HT-29 (cell line): ENCODE measurements around the gene LRRC2. TPM values are rescaled to one million over a fixed set of nuclear protein-coding genes. Genes with fewer than 3 reads are reported as not detected.
"Not testable (repeated sequence)": the region's sequence is repeated elsewhere in the genome, so short reads cannot be mapped to it uniquely, and the experiment has no call there.

ENCODE experiments used
- DNase-seq: peaks from one replicate; pipeline ENCODE4 v3.0.0-alpha.2; 2015; ENCODE audit warnings: low spot score
- total RNA-seq: library from RNA; depleted of rRNA; stranded (reverse); fragments of >200 nt; shearing (Covaris generic); gene quantifications from 2 replicates; pipeline ENCODE4 v1.2.3, GENCODE V29; 2014

LRRC2 gene
- total RNA-seq, 1 experiment from 2014 or later = 0.84 TPM

DNA sequence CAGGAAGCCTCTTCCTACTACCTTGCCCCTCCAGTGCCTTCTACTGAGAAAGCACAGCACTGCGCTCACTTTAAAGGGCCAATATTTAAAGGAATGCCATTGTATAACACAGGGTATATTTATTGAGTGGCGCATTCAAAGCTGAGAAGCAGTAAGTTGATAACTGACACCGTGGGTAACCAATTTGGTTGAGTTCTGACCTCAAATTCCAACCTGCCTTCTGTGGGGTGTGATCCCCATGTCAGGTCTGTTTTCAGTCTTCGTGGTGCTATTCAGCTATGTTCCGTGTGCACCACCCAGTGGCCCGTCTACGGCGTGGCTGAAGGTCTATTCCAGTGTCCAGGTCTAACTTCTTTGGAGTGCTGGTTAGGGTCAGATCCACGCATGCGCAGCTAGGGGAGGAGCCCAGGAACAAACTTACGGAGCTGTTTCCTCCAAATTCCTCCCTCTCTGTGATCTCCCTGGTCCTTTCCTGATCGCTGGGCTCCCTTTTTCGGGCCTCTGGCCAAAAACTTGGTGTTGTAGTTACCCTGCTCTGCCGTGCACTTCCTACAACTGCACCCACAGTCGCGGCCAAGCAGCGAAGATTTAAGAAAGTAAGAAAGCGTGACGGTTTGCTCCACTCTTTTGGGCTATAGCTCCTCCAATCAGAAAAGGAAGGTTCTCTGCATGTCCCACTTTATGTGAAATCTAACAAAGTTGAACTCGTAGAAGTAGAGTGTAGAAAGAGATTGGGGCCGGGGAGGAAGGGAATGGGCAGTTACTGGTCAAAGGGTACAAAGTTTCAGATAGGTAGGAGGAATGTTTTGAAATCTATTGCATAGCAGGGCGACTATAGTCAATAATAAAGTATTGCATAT lies 7.7 kb downstream of the LRRC2 start:
- DNase-seq = peak; percentile 83

DNA sequence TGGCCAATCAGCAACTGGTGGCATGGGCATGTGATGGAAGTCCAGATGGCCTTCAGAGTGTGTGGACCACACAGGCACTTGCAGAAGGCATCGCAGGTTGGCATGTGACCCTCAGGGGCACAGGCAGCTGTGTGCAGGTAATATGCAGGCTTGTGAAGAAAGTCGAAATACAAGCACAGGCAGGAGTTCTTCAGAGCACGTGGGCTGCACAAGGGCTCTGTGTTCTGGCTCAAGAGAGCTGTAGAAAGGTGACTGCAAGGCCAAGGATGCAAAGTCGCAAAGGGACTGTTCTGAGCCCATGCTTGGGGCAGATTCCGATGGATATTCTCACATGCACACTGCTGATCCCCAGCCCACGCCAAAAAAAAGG lies 8.3 kb downstream of the LRRC2 start:
- no peak for DNase-seq

DNA sequence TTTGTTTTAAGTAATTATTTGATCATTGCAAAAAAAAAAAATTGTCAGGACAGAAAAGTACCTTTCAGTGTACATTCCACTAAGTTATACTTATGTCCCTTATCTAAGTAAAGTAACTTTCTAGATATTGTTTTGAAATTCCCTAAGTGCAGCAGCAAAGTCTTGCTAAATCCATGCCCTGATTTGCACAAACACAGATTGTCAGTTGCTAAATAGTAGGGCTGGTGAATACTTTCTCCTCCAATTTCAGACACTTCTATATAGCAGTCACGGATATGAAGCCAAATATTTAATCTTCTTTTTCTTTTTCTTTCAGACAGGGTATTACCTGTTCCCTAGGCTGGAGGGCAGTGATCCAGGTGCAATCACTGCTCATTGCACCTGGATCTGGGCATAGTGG lies 12.9 kb downstream of the LRRC2 start:
- no peak for DNase-seq

DNA sequence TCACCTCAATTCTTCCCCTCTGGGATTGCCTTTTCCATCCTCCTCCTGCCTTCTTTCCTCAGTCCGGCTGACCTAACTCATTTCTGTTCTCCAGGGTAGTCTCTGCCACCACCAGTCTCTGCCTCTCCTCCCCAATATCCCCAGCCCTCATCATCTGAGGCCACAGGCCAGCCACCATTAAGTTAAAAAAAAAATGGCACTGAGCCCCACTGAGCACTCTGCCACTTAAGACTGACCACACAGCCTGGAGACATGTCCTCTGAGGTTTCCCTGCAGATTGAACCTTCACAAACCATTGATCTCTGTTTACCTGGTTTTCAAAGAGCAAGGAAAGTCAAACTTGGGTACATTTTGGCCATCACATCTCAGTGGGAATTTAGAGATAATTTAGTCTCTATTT lies 13.6 kb downstream of the LRRC2 start:
- no peak for DNase-seq

DNA sequence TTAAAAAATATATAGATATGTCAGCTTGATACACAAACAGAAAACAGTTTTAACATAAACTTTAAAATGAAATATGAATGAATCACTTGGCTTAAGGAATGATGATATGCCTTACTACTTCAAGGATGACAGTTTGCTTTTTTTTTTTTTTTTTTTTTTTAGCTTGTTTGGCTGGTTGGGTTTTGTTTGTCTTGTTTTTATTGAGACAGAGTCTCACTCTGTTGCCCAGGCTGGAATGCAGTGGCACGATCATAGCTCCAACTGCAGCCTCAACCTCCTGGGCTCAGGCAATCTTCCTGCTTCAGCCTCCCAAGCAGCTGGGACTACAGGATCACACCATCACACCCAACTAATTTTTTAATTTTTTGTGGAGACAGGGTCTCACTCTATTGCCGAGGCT lies 14.5 kb downstream of the LRRC2 start:
- DNase-seq = no peak

DNA sequence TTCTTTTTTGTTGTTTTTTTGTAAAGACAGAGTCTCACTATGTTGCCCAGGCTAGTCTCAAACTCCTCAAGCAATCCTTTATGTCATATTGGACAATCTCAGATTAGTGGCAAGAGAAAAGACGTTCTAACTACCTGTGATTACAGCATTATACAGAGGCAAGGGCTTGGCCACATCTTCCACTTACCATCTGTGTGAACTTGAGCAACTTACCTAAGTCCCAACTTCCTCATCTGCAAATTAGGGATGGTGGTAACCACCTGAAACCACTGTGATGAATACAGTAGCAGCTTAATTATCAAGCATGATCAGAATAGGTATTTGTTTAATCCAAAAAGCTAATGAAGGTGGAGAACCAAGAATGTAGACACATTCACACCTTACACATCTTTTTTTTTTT lies 16.1 kb downstream of the LRRC2 start:
- DNase-seq = no peak

DNA sequence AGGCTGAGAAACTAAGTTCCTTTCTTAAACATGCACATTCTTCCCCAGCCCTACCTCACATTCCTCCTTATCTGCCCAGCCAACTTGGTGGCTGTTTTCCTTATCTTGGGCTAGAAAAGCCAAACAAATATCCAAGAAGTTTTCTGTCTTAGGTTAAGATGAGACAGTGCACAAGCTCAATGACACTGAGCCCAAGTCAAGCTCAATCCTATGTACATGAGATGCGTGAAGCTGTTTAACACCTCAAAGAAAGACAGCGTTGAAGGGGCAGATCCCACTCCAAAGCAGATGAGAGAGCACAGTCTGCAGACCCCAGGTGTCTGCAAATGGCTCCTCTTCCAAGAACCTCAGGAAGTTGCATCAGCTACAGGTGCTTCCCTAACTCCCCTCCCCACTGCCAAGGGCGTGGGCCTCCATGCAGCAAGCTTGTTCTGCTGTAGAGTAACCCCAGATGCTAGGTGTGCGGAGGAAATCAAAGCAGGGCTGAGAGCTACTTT lies 16.6 kb downstream of the LRRC2 start:
- no peak for DNase-seq

DNA sequence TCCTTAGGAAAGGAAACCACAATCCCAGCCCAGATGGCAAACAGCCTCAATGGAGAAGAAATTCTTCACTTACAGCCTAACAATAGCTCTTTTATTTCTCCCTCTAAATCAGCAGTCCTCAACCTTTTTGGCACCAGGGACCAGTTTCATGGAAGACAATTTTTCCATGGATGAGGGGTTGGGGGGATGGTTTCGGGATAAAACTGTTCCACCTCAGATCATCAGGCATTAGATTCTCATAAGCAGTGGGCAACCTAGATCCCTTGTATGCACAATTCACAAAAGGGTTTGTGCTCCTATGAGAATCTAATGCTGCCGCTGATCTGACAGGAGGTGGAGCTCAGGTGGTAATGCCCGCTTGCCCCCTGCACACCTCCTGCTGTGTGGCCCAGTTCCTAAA lies 17.5 kb downstream of the LRRC2 start:
- DNase-seq = not testable (repeated sequence)

DNA sequence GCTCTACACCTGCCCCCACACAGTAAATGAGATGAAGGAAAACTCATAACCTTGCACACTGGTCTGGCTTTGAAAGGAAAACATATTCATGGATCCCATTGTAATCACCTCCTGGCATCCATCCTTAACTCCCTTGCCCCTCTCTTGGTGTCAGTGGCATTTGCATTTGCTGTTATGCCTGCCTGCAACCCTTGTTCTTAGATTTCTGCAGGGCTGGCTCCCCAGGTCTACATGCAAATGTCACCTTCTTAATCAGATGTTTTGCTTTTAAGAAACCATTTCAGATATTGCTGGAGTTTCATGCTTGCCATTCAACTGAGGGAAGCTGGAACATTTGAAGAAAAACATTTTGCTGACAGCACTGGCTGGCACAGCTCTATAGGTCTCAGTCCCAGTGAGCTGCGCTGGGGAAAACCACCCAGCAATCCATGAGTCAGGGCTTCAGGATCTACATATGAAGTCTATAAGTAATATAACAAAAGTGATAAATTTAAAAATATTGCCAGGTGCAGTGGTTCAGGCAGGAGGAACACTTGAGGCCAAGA lies 19.1 kb downstream of the LRRC2 start:
- DNase-seq = no peak

DNA sequence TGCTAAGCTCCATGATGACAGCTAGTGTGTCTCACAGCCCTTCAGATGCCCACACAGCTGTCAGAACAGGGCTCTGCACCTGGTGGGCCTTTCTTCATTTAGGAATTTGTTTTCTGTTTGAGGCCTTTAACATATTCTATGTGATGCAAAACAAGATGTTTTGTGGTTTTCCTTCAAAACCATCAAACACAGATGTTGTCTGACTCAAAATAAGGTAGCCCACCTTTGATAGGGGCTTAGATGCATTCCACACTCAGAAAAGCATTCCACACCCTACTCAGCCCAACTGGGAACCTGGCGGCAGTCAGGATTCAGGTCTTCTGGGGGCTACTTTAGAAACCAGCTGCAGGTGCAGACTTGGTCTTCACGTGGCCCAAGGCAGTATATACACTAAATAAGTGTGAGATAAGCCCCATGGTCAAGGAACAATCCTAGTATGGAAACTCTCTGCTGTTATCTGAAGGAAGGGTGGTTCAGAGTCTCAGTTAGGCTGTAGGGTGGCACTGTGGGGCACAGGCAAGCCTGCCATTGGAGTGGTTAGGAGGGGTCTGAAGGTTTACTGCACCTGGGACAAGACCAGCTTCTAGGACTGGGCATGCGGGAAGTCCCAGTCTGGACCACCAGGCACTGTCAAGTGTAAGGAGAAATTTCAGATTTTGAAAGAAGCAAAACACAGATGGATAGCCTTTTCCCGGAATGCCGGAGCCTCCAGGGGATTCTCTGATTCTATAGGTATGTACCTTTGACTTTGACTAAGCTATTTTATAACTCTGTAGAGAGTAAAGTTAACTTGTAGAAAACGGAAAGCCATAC lies 20.1 kb downstream of the LRRC2 start:
- DNase-seq = no peak

DNA sequence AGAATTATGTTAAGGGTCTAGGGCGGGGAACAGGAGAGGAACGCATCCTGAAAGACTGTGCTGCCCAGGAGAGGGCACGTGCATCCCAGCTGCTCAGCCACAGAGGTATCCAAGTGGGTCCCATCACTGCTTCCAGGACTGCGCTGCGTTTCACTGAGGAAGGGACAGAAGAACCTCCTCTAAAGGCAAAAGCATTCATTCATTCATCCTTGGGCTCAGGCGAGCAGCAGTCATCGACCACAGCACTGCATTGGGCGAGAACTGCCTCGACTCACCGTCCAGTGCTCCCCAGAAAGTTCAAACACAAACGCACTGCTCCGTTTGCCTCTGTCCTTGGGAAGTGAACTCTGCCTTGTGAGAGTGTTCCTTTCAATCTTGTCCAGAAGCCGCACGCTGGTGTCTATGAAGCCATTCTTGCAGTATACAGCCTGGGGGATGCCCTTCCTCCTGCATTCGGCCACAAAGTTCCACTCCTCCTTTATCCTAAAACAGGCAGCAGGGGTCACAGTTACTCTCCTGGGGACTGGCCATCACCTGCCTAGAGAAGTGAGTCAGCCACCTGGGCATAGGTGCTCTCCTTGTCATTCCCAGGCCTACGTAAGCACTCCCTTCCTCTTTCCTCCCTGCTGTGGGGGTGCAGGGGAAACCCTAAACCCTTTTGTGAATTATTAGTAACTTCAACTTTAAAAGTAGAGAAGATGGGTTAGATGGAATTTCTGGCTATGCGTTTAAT lies 21.2 kb downstream of the LRRC2 start:
- DNase-seq = no peak

DNA sequence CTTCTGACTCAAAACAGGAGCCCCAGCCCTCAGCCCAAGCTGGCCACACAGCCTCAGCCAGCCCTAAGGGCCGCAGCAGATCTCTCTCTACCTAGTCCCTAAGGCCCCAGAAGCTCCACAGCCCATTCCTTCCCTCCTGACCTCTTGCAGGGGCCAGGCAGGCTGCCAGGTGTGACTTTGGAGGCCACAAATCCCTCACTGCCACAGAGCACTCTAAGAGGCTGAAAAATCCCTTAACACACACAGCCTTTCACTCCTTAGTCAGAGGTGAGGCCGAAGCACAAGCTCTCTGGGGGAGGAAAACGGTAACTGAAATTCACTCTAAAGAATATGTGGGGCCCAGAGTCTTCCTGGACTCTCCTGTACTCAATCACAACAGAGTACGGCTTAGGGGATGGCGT lies 23.3 kb downstream of the LRRC2 start:
- DNase-seq = no peak

DNA sequence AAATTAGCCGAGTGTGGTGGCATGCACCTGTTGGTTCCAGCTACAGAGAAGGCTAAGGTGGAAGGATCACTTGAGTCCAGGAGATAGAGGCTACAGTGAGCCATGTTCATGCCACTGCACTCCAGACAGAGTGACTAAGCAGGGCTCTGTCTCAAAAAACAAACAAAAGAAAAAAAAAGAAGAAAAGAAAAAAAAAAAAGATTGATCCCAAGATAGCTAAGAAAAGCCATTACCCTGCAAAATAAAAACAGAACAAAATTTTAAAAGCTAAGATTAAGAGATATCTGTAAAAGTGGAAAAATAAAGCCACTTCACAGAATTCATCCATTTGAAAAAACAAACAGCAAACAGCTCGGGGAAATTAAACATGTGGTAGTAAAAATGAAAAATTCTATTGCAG lies 23.8 kb downstream of the LRRC2 start:
- no peak for DNase-seq

DNA sequence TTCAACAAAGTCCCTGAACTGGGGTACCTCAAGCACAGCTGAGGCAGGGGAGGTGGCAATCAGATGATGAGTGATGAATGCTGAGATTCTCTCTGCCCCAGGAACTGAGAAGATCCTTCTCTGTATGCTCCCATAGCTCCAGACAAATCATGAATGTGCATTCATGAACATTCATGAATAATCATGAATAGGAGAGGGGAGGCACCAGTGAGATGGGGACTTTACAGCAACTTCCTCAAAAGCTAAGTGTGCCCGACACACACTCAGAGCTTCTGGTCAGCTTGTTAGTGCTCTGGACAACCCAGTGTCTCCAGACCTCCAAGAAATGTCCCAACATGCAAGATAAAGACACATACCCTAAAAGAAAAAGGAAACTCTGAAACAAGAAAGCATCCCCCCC lies 24.3 kb downstream of the LRRC2 start:
- no peak for DNase-seq

DNA sequence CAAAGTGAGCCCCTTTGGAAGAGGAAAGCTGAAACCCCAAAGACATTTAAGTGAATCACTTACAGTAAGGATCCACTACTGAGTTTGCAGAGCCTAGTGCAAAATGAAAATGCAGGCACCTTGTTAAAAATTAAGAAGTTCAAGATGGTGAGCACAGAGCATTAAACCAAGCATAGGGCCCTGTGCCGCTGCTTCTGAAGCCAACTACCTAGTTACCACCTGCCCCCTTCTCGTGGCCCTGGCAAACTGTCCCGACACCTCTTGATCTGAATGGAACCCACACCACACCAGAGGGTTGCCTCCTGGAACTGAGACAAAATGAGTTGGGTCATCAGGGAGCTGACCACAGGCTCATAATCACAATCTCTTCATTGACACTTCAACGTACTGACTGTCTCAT lies 25.6 kb downstream of the LRRC2 start:
- DNase-seq = no peak

DNA sequence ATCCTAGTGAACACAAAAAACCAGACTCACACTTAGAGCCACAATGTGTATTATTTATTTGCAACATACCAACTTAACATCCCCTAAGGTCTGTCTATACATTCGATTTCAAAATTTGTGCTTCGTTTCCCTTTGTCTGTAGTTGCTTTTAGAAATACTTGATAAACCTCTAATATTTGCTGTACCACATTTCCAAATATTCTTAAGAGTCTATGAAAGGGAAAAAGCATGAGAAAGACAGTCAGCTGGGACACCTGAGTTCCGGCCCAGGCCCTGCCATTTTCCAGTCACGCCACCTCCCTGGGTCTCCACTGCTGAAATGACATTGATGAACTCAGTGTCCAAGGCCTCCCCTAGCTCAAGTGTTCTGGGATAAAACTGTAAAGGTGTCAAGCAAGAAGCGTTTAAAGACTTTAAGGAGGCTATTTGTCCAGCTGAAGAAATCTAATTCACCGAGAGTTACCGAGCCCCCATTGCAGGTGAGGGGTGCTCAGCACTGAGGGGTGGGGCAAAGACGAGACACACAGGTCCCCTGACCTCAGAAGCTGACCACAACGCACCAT lies 26.6 kb downstream of the LRRC2 start:
- no peak for DNase-seq

DNA sequence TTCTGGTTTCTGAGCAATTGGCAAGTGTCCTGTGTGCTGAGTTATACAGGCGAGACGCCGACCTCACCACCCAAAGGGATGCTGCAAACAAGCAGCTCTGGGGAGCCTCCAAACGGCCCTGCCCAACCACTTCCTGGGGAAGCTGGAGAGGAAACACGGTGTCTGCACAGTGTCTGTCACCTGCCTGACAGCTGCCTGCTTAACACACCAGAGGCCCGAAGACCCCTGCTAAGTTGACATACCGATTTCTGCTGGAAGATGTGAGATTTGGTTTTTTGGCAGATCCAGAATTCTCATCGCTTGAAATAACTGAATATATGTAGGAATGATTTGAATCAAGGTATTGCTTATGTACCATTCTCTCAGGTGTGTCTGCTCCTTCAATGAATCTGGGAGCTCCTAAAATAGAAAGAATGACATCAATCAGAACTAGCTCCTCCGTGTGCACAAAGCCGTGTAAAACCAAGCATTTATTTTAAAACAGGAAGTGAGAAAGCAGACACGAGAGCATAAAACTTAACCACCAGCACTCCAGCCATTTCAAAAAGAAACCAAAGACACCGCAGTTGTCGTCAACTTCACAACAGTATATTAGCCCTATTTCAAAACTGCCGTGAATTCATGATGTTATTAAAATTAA lies 27.2 kb downstream of the LRRC2 start:
- no peak for DNase-seq

DNA sequence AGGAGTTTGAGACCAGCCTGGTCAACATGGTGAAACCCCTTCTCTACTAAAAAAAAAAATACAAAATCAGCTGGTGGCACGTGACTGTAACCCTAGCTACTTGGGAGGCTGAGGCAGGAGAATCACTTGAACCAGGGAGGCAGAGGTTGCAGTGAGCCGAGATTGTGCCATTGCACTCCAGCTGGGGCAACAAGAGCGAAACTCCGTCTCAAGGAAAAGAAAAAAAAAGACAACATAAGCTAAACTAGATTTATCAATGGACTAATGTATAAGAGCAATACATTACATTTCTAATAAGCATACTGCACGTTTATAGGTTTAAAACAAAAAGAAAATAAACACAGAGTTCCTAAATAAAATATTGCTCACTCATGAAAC lies 27.7 kb downstream of the LRRC2 start:
- not testable (repeated sequence) for DNase-seq

DNA sequence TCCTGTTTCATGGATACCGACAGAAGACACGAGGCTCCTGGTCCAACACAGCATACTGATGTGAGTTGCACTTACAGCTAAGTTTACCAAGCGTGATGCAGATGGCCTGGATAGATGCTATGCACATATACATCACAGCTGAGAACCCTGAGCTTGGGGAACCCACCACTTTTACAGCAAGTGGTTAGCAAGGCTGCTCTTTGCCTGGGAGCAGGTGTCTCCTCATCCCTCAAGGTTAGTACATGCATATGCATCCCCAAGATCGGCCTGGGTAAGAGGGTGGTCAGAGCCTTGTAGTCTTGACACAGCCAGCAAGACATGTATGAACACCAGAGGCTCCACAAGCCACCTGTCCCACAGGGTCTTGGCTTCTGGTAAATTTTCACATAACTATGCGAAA lies 28.3 kb downstream of the LRRC2 start:
- no peak for DNase-seq

DNA sequence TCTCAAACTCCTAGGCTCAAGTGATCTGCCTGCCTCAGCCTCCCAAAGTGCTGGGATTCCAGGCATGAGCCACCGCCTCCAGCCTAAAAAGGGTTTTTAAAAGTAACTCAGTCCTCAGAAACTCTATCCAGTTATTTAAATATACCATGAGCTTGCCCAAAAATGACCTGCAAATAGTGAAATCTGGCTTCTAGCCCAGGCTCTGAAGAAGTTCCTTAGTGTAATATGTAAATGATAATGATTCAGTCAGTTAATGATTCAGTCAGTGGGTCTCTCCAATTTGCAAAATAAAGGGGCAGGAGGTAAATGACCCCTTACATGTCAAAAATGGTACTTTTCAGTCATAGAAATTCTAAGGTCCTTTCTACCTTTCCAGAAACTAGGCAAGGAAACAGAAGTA lies 28.8 kb downstream of the LRRC2 start:
- DNase-seq = no peak

DNA sequence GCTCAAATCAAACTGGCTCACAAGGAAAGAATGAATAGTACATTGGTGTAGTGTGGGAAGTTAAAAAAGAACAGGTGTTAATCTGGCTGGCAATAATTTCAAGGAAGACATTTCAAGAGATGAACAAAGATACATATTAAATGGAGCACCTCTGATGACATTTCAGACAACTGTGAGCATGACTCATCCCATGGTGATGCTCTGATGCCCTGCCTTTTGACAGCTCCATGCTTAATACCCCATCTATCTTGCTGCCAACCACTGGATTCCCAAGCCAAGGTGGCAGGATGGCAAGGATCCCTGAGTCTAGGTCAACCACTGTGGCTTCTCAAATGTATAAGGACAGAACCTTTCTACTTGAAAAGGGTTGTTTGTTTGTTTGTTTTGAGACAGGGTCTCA lies 29.3 kb downstream of the LRRC2 start:
- DNase-seq = no peak
